Measurements from ENCODE around the gene ANXA1. TPM values are rescaled to one million over a fixed set of nuclear protein-coding genes. Genes with fewer than 3 reads are reported as not detected.
"Not testable (repeated sequence)": the region's sequence is repeated elsewhere in the genome, so short reads cannot be mapped to it uniquely, and the experiment has no call there.

ANXA1 gene
- total RNA-seq, 3 donors from 2014 or later = 364 to 729 (median 628) TPM

DNA sequence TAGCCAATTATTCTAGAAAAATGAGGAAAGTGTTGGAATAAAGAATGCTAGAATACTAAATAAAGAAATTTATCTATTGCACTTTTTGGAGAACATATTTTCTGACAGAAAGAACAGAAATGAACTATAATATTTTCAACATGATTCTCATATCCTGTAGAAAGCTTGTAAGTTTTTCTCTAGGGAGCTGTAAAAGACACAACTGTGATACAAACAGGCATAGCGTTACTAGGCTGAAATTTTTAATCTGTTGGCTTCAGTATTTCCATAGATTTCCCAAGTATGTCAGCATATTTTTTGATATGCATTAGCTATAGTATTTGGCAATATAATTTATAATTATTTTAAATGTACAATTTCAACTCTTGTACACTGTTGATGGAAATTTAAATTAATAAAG, 31.3 kb downstream of the ANXA1 start:
- H3K27me3 ChIP-seq = no peaks in the 10 kb centered on the region
- DNase-seq (ENCODE audit: low spot score in 2 of 2) = no peak
- no peaks in the 10 kb centered on the region for H3K9me3 ChIP-seq
- H3K36me3 ChIP-seq = no peaks in the 10 kb centered on the region
- TF ChIP-seq, protein P1, sequence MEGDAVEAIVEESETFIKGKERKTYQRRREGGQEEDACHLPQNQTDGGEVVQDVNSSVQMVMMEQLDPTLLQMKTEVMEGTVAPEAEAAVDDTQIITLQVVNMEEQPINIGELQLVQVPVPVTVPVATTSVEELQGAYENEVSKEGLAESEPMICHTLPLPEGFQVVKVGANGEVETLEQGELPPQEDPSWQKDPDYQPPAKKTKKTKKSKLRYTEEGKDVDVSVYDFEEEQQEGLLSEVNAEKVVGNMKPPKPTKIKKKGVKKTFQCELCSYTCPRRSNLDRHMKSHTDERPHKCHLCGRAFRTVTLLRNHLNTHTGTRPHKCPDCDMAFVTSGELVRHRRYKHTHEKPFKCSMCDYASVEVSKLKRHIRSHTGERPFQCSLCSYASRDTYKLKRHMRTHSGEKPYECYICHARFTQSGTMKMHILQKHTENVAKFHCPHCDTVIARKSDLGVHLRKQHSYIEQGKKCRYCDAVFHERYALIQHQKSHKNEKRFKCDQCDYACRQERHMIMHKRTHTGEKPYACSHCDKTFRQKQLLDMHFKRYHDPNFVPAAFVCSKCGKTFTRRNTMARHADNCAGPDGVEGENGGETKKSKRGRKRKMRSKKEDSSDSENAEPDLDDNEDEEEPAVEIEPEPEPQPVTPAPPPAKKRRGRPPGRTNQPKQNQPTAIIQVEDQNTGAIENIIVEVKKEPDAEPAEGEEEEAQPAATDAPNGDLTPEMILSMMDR (IDR thresholded peaks at IDR 0.05) = no peak
- TF ChIP-seq POLR2AphosphoS5 (IDR thresholded peaks at IDR 0.05) (no peak), POLR2A (IDR thresholded peaks at IDR 0.05) (no peak)
- no peaks in the 10 kb centered on the region for H3K4me1 ChIP-seq
- no peak overlapping the region for H3K4me3 ChIP-seq
- intact Hi-C loops (cut with DNase I; ENCODE audit: low total_unique reads) = no loop called here
- H3K27ac ChIP-seq = no peak overlapping the region

DNA sequence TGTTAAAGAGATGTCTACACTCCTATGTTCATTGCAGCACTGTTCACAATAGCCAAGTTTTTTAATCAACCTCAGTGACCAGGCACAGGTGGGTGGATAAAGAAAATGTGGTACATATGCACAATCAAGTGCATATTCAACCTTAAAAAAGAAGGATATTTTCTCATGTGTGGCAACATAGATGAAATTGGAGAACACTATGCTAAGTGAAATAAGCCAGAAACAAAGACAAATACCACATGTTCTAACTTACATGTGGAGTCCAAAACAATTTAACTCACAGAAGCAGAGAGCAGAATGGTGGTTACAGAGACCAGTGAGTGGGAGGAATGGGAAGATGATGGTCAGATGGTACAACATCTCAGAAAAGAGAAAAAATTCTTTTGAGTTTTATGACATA, 31.8 kb downstream of the ANXA1 start:
- no peak for TF ChIP-seq POLR2A (IDR thresholded peaks at IDR 0.05)
- TF ChIP-seq, protein P1 (IDR thresholded peaks at IDR 0.05) = no peak
- no peak for TF ChIP-seq POLR2AphosphoS5 (IDR thresholded peaks at IDR 0.05)
- no peaks in the 10 kb centered on the region for H3K36me3 ChIP-seq
- H3K27me3 ChIP-seq = no peaks in the 10 kb centered on the region
- no peaks in the 10 kb centered on the region for H3K4me1 ChIP-seq
- DNase-seq (ENCODE audit: low spot score in 2 of 2) = no peak
- H3K4me3 ChIP-seq = no peak overlapping the region
- peaks cover 0 to 5% of the 10 kb centered on the region in 2 donors for H3K9me3 ChIP-seq
- H3K27ac ChIP-seq = no peak overlapping the region
- intact Hi-C loops (cut with DNase I; ENCODE audit: low total_unique reads) = no loop called here

DNA sequence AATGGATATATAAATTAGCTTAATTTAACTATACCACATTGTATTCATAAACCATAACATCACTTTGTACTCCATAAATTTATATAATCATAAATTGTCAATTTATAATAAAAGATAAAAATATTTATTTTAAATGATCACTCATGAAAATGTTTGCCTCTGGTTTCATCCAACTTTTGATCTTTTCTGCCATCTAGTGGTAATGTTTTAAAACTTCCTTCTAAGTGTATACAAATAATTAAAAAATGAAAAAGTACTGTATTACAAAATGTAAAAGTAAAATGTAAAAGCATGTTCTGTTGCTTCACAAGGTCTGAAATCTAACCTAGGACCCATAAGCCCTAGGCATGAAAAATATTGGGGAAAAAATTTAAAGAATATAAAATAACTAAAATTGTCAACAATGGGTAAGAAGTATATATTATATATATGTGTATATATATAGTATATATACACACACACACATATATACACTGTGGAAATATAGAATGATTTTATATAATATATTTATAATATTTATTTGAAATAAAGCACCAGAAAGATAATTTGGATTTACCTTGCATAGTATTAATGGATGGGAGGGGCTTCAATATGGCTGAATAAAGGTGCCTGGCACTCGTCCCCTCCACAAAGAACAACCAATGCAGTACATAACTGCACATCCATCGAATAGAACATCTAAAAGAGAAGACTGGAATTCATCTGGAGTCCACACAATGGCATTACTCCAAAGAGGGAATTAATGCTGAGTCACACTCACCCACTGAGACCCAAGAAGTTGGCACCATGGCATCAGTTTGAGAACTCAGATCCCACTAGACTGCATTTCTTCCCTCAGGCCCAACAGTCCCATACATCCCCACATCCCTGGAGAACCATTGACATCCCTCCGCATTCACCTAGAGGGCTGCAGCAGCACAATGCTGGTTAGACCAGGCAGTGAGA, 32.5 kb downstream of the ANXA1 start:
- TF ChIP-seq POLR2AphosphoS5 (IDR thresholded peaks at IDR 0.05) = no peak
- TF ChIP-seq, protein P1 (IDR thresholded peaks at IDR 0.05) = peak; percentile 27 to 60 (median 42)

DNA sequence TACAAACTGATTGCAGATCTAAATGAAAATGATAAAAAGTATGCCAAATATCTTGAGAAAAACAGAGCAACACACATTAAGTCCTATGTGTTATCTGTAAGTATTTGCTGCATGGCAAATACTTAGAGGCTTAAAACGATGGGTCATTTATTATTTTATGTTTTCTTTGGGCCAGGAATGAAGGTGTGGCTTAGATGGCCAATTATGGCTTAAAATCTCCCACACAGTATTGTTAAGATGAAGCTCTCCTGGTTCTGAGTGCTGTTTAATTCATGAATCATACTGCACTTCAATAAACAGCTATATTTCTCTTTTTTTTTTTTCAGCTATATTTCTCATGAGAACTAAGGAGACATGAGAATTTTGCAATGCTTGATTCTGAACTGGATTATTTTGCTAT, 39.4 kb downstream of the ANXA1 start:
- peaks cover 0 to 14% of the 10 kb centered on the region in 2 donors for H3K9me3 ChIP-seq
- DNase-seq (ENCODE audit: low spot score in 2 of 2); H3K4me3 ChIP-seq; H3K36me3 ChIP-seq; intact Hi-C loops (cut with DNase I; ENCODE audit: low total_unique reads); H3K27ac ChIP-seq; H3K27me3 ChIP-seq; H3K4me1 ChIP-seq: not testable (repeated sequence)

More for the DNA sequence above, 32.5 kb downstream of the ANXA1 start:
- Histone ChIP-seq H3K4me1 (no peaks in the 10 kb centered on the region), H3K4me3 (no peak overlapping the region), H3K36me3 (no peaks in the 10 kb centered on the region), H3K27ac (no peak overlapping the region), H3K9me3 (peaks cover 0 to 9% of the 10 kb centered on the region in 2 donors), H3K27me3 (no peaks in the 10 kb centered on the region)
- intact Hi-C loops (cut with DNase I; ENCODE audit: low total_unique reads) = no loop called here
- DNase-seq (ENCODE audit: low spot score in 2 of 2) = no peak

DNA sequence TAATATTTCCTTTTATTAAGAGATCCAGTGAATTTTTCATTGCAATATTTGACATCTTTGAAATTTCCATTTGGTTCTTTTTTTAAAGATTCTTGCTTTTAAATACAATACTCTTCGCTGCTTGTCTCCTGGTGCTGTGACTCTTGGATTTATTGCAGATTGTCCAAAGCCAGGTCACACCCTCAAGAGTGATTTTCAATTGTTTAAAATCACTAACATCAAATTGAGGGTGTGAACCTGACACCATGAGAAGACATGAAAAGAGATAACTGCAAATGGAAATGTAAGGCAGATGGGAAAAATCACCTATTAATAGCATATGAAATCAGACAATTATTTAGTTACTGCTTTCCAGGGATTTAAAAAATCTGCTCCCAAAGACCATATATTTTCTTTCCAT, 42.6 kb downstream of the ANXA1 start:
- no peak overlapping the region for H3K4me3 ChIP-seq
- no peaks in the 10 kb centered on the region for H3K27me3 ChIP-seq
- H3K27ac ChIP-seq = no peak overlapping the region
- intact Hi-C loops (cut with DNase I; ENCODE audit: low total_unique reads) = no loop called here
- H3K4me1 ChIP-seq = no peaks in the 10 kb centered on the region
- peaks cover 0 to 5% of the 10 kb centered on the region in 2 donors for H3K9me3 ChIP-seq
- no peak for DNase-seq (ENCODE audit: low spot score in 2 of 2)
- no peak for TF ChIP-seq POLR2AphosphoS5 (IDR thresholded peaks at IDR 0.05)
- no peak for TF ChIP-seq POLR2A (IDR thresholded peaks at IDR 0.05)
- TF ChIP-seq, protein P1 (IDR thresholded peaks at IDR 0.05) = no peak
- no peaks in the 10 kb centered on the region for H3K36me3 ChIP-seq
